Urinary bladder (tissue), 4 donors: Measurements from ENCODE around the gene ADK. TPM values are rescaled to one million over a fixed set of nuclear protein-coding genes. Genes with fewer than 3 reads are reported as not detected.

Experiments
- DNase-seq: peaks from one replicate; pipeline ENCODE4 v3.0.0-alpha.2; 2015; ENCODE audit errors: extremely low spot score
- H3K27ac ChIP-seq: one replicate; pipeline ENCODE4 v1.5.1; 2013; ENCODE audit warnings: low read depth, mild to moderate bottlenecking, moderate library complexity
- H3K36me3 ChIP-seq: one replicate; pipeline ENCODE4 v1.6.1; 2013; ENCODE audit warnings: mild to moderate bottlenecking, moderate library complexity; ENCODE audit not compliant: insufficient read depth
- H3K4me1 ChIP-seq: one replicate; pipeline ENCODE4 v1.6.1; 2013; ENCODE audit warnings: mild to moderate bottlenecking, moderate library complexity; ENCODE audit not compliant: insufficient read depth
- H3K4me3 ChIP-seq: one replicate; pipeline ENCODE4 v1.5.1; 2013; ENCODE audit warnings: low read depth, low read length
- WGBS: extraction: QIAGEN DNeasy Blood & Tissue Kit; methylation state at CpG from one replicate; pipeline ENCODE4 v1.1.7; 2013; 5-methylcytosine and 5-hydroxymethylcytosine counted together
- polyA plus RNA-seq: library from polyadenylated mRNA; stranded (reverse); fragments of 200-250 nt; gene quantifications from one replicate; pipeline ENCODE4 v1.2.3, GENCODE V29; 2013
- total RNA-seq: library from RNA; depleted of rRNA; stranded (reverse); fragments of >200 nt; gene quantifications from one replicate; pipeline ENCODE4 v1.2.3, GENCODE V29; 2014
- donor health status: healthy with polysubstance abuse.
- donor health status: healthy.

Gene ADK
- total and polyA plus RNA-seq, 2 donors, result 14.2 to 42.8 TPM

DNA sequence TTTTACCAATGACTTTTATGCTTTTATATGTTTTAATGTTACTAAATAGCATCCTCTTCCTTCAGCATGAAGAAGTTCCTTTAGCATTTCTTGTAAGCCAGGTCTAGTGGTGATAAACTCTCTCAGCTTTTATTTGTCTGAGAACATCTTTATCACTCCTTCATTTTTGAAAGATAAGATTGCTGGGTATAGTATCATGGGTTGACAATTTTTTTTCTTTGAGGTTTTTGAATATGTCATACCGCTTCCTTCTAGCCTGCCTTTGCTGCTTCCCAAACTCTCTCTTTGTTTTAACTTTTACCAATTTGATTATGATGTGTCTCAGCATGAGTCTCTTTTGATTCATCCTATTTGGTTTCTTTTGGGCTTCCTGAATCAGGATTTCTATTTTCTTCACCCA lies 567.2 kb downstream of the ADK start:
- Histone ChIP-seq H3K36me3 (no peaks in the 10 kb centered on the region), H3K27ac (no peak overlapping the region), H3K4me3 (no peak overlapping the region), H3K4me1 (no peaks in the 10 kb centered on the region)
- 100% methylated on average over 1 of the region's 1 CpG for WGBS
- DNase-seq, result no peak

DNA sequence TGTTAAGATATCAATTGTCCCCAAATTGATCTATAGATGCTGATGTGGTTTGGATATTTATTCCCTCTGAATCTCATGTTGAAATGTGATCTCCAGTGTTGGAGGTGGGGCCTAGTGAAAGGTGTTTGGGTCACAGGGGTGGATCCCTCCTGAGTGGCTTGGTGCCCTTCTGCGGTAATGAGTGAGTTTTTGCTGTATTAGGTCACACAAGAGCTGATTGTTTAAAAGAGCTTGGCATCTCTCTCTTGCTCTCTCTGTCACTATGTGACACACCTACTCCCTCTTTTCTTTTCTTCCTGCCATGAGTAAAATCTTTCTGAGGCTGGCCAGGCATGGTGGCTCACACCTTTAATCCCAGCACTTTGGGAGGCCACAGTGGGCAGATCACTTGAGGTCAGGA lies 577.2 kb downstream of the ADK start:
- Histone ChIP-seq H3K4me1 (no peaks in the 10 kb centered on the region), H3K4me3 (no peak overlapping the region), H3K27ac (no peak overlapping the region), H3K36me3 (no peaks in the 10 kb centered on the region)
- no peak for DNase-seq
- WGBS, result 94% methylated on average over 1 of the region's 1 CpG

DNA sequence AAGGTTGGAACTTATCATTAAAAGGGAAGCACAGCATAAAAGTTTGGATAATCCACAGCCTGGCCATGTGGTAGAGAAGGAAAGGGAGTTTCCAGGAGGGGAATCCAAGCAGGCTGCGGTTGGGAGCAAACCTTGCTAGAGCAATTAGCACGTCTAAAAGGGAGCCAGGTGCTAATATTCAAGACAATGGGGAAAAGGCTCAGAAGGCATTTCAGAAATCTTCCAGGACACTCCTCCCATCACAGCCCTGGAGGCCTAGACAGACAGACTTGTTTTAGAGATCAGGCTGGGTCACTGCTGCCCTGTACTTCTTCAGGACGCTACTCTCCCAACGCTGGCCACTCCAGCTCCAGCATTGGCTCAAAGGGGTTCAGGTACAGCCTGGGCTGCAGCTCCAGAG lies 579.2 kb downstream of the ADK start:
- 68% methylated on average over 4 of the region's 4 CpGs for WGBS
- no peaks in the 10 kb centered on the region for H3K36me3 ChIP-seq
- no peak overlapping the region for H3K27ac ChIP-seq
- H3K4me3 ChIP-seq, result no peak overlapping the region
- DNase-seq, result no peak
- no peaks in the 10 kb centered on the region for H3K4me1 ChIP-seq

DNA sequence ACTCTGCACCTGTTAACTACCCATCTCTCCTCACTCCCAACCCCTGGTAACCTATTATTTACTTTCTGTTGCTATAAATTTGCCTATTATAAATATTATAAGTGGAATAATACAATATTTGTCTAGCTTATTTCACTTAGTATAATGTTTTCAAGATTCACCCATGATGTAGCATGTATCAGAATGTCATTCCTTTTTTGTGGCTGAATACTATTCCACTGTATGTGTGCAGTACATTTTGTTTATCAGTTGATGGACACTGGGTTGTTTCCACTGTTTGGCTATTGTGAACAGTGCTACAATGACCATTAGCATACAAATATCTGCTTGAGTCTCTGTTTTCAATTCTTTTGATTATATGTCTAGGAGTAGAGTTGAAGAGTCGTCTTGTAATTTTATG lies 582.6 kb downstream of the ADK start:
- Histone ChIP-seq H3K36me3 (no peaks in the 10 kb centered on the region), H3K4me1 (no peaks in the 10 kb centered on the region), H3K27ac (no peak overlapping the region), H3K4me3 (no peak overlapping the region)
- WGBS, result 96% methylated on average over 1 of the region's 1 CpG
- DNase-seq, result no peak

DNA sequence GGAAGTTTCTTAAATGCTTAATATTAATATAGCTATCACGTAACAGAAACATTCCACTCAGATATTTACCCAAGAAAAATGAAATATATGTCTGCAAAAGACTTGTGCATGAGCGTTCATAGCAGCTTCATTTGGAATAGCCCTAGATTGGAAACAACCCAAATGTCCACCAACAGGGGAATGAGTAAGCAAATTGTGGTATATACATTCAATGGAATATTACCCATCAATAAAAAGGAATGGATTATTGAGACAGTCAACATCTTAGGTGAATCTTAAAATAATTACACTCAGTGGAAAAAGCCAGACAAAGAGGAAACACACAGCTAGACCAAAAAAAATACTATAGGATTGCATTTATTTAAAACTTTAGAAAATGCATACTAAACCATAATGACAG lies 585.0 kb downstream of the ADK start:
- Histone ChIP-seq H3K4me3 (no peak overlapping the region), H3K36me3 (no peaks in the 10 kb centered on the region), H3K4me1 (no peaks in the 10 kb centered on the region), H3K27ac (no peak overlapping the region)
- no peak for DNase-seq
- WGBS, result 81% methylated on average over 2 of the region's 2 CpGs

DNA sequence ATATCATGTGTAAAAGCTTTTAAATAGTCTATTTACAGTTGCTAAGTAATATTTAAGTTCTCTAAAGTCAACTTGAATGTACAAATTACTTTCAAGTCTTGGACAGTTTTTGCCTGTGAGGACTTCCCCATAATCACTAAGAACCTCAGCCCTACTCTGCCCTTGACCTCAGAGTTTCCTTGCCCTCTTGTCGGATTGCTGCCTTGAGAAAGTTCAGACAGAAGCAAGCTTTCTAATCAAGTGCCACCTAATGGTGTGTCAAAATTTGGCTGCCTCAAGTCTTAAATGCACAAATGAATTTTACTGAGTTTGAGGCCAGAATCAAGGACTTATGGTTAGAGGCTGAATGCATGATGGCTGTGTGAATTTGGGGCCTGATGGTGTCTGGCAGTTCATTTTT lies 587.0 kb downstream of the ADK start:
- no peaks in the 10 kb centered on the region for H3K36me3 ChIP-seq
- no peaks in the 10 kb centered on the region for H3K4me1 ChIP-seq
- H3K4me3 ChIP-seq, result no peak overlapping the region
- WGBS, result 79% methylated on average over 1 of the region's 1 CpG
- H3K27ac ChIP-seq, result no peak overlapping the region
- DNase-seq, result no peak

DNA sequence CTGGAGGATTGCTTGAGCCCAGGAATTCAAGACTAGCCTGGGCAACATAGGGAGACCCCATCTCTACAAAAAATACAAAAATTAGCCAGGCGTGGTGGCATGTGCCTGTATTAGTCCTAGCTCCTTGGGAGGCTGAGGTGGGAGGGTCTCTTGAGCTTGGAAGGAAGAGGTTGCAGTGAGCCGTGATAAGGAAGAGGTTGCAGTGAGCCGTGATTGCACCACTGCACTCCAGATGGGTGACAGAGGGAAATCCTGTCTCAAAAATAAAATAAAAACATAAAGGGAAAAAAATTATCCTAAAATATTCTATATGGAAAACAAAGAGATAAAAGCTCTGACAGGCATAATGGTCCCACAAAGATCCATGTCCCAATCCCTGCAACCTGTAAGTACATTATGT lies 587.5 kb downstream of the ADK start:
- H3K27ac ChIP-seq, result no peak overlapping the region
- H3K4me1 ChIP-seq, result no peaks in the 10 kb centered on the region
- no peak overlapping the region for H3K4me3 ChIP-seq
- no peak for DNase-seq
- WGBS, result 74% methylated on average over 3 of the region's 3 CpGs
- H3K36me3 ChIP-seq, result no peaks in the 10 kb centered on the region

DNA sequence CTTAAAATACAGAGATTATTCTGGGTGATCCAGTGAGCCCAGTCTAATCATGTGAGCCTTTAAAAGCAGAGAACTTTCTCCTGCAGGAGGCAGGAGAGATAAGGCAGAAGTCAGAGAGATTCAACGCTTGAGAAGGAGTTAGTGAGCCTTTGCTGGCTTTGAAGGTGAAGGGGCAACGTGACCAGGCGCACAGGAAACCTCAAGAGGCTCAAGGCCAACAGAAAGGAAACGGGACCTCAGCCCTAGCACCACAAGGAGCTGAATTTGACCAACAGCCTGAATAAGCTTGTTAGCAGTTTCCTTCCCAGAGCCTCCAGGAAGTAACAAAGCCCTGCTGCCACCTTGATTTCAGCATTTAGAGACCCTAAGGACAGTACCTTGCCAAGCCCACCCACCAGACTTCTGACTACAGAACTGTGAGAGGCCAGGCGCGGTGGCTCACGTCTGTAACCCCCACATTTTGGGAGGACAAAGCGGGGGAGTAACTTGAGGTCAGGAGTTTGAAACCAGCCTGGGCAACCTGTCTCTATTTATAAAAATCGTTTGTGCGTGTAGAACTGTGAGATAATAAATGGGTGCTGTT lies 588.1 kb downstream of the ADK start:
- DNase-seq, result no peak
- Histone ChIP-seq H3K4me1 (no peaks in the 10 kb centered on the region), H3K27ac (no peak overlapping the region), H3K4me3 (no peak overlapping the region), H3K36me3 (no peaks in the 10 kb centered on the region)
- 66% methylated on average over 10 of the region's 10 CpGs for WGBS

DNA sequence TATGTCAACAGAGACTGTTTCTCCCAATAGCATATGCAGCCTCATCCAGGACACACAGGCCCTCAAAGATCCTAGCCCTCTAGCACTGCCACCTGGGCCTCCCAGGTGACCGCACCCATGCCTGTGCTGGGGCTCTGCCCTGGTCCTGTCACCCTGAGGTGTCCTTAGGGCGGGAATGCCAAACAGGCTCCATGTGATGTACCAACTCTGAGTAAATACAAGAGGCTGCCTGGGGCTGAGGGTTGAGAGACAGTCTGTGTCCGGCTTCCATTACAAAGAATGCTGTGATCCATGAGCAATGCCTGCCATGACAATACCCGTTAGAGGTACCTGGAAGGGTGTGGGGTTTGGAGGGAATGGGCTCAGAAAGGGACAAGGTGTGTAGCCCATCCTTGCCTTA lies 592.4 kb downstream of the ADK start:
- DNase-seq, result no peak
- WGBS, result 98% methylated on average over 4 of the region's 4 CpGs
- H3K4me3 ChIP-seq, result no peak overlapping the region
- no peak overlapping the region for H3K27ac ChIP-seq
- no peaks in the 10 kb centered on the region for H3K4me1 ChIP-seq
- H3K36me3 ChIP-seq, result no peaks in the 10 kb centered on the region

DNA sequence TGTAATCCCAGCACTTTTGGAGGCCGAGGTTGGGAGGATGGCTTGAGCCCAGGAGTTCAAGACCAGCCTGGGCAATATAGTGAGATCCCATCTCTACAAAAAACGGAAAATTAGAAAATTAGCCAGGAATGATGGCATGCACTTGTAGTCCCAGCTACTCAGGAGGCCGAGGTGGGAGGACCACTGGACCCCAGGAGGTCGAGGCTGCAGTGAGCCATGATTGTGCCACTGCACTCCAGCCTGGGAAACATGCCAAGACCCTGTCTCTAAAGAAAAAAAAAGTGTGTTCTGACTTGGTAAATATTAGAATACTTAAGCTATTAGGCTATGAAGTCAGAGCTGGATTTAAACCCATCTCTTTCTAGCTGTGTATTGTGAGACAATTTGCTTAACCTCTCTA lies 594.4 kb downstream of the ADK start:
- H3K4me1 ChIP-seq, result no peaks in the 10 kb centered on the region
- DNase-seq, result no peak
- H3K36me3 ChIP-seq, result no peaks in the 10 kb centered on the region
- H3K4me3 ChIP-seq, result no peak overlapping the region
- 79% methylated on average over 4 of the region's 4 CpGs for WGBS
- H3K27ac ChIP-seq, result no peak overlapping the region

DNA sequence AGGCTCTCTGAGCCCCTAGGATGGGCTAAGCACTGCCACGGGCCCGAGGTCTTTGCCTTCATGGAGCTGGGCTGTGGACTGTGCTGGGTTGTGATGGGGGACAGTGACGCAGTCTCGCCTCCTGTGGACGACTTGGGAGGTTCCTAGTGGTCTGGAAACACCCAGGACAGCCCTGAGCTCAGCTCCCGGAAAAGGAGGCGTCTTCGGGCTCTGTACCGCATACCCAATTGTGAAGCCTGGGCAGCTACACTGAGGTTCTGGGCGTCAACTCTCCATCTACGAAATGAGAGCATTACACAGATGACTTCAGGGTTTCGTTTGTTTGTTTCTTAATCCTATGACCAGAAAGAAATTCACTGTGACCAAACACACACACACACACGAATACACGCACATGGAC lies 595.8 kb downstream of the ADK start:
- H3K36me3 ChIP-seq, result no peaks in the 10 kb centered on the region
- no peaks in the 10 kb centered on the region for H3K4me1 ChIP-seq
- WGBS, result 92% methylated on average over 14 of the region's 14 CpGs
- H3K27ac ChIP-seq, result no peak overlapping the region
- no peak for DNase-seq
- no peak overlapping the region for H3K4me3 ChIP-seq

DNA sequence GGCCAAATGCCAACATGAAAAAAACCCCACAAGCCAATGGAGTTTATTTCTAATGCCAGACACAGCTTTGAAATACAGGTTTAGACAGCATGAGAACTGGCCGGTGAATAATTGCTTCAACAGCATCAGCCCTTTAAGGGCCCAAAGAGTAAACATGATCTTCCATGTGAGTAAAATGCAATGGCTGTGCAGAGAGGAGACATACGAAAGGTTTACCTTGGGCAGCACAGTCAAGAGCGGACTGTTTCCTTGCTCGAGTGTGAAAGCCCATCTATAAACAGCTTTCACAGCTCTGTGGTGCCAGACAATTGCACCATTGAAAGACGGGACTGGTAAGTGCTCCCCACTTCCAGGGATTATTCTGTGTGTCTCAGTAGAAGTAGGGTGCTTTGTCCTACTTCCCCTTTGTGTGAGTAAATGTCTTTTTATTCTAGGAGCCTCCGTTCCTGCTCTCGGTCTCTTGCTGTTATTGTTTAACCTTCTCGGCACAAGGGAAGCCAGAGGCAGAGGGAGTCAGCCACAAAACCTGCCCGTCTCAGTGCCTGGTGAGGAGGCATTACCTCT lies 597.5 kb downstream of the ADK start:
- no peaks in the 10 kb centered on the region for H3K4me1 ChIP-seq
- DNase-seq, result no peak
- no peak overlapping the region for H3K27ac ChIP-seq
- WGBS, result 77% methylated on average over 9 of the region's 9 CpGs
- H3K36me3 ChIP-seq, result no peaks in the 10 kb centered on the region
- H3K4me3 ChIP-seq, result no peak overlapping the region

DNA sequence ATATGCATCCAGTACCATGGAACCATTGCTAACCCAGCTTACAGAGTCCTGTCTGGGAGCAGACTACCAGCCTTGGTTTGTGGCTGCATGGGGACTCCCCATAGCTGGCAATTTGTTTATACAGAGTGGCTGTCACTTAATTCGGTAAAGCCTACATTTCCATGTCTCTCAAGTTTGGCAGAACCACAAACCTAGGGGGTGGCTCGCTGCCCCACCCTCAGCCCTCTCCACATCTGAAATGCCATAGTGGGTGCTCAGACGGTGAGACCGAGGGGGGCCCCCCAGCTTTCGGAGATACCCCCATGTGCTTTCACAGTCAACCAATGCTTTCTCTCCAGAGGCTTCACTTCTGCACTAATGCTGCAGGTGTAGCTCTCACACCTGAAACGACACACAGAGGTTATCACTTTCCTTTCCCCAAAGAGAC lies 599.8 kb downstream of the ADK start:
- Histone ChIP-seq H3K4me3 (no peak overlapping the region), H3K4me1 (no peaks in the 10 kb centered on the region), H3K36me3 (no peaks in the 10 kb centered on the region), H3K27ac (no peak overlapping the region)
- DNase-seq, result no peak
- WGBS, result 88% methylated on average over 6 of the region's 6 CpGs

DNA sequence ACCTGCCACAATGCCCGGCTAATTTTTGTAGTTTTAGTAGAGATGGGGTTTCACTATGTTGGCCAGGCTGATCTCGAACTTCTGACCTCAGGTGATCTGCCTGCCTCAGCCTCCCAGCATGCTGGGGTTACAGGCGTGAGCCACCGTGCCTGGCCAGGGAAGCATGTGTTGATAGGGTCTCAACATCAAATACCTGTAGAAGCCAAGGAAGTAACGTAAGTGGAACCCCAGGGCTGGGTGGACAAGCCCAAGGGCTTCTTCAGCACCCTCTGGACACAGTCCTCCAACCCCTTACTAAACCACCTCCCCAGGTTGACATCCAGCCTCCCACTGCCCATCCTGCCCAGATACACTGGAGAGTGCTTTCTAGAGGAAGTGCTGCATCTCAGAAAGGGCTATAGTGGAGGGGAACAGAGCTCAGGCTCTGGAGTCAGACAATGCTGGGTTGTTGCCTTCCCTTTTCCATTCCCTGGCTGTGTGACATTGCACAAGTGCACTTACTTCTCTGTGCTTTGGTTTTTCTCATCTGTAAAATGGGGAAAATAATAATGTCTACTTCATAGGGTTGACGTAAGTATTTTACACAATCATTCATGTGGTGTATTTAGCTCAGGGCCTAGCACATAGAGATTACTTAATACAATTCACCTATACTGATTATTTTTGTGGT lies 601.5 kb downstream of the ADK start:
- H3K4me1 ChIP-seq, result no peaks in the 10 kb centered on the region
- no peak for DNase-seq
- H3K36me3 ChIP-seq, result no peaks in the 10 kb centered on the region
- no peak overlapping the region for H3K4me3 ChIP-seq
- WGBS, result 97% methylated on average over 6 of the region's 6 CpGs
- no peak overlapping the region for H3K27ac ChIP-seq
